Osteocyte (in vitro differentiated cells): ENCODE data around the gene GPBP1L1. TPM values are rescaled to one million over a fixed set of nuclear protein-coding genes. Genes with fewer than 3 reads are reported as not detected.

Experiments used
- DNase-seq: peaks from one replicate; pipeline ENCODE4 v3.0.0; 2021; ENCODE audit warnings: mixed read lengths; ENCODE audit not compliant: unreplicated experiment; ENCODE audit errors: extremely low spot score
- H3K27ac Mint-ChIP-seq: one replicate; pipeline ENCODE4 v1.8.0; 2021; ENCODE audit warnings: mild to moderate bottlenecking, mixed read lengths; ENCODE audit not compliant: unreplicated experiment
- H3K27me3 Mint-ChIP-seq: one replicate; pipeline ENCODE4 v1.8.0; 2021; ENCODE audit warnings: mixed read lengths; ENCODE audit not compliant: unreplicated experiment
- H3K36me3 Mint-ChIP-seq: one replicate; pipeline ENCODE4 v1.8.0; 2021; ENCODE audit warnings: mixed read lengths; ENCODE audit not compliant: unreplicated experiment
- H3K4me1 Mint-ChIP-seq: one replicate; pipeline ENCODE4 v1.8.0; 2021; ENCODE audit warnings: mixed read lengths; ENCODE audit not compliant: unreplicated experiment
- H3K4me3 Mint-ChIP-seq: one replicate; pipeline ENCODE4 v1.8.0; 2021; ENCODE audit warnings: mild to moderate bottlenecking, moderate library complexity, mixed read lengths; ENCODE audit not compliant: unreplicated experiment
- H3K9me3 Mint-ChIP-seq: one replicate; pipeline ENCODE4 v1.8.0; 2021; ENCODE audit warnings: mixed read lengths; ENCODE audit not compliant: unreplicated experiment
- total RNA-seq: library from RNA; stranded (reverse); gene quantifications from 2 replicates; pipeline ENCODE4 v1.2.1, GENCODE V29; 2021
- TF ChIP-seq, protein P1 (sequence below): fragments of 200-600 bp; sonication (generic); IDR thresholded peaks from 2 replicates; pipeline ENCODE4 v1.5.0; 2021; ENCODE audit warnings: antibody characterized with exemption, mild to moderate bottlenecking, moderate library complexity

The GPBP1L1 gene
- total RNA-seq, 1 donor from 2014 or later, result 87.2 TPM

GRCh38 chr1:45647248-45648021 is 38.9 kb downstream of the GPBP1L1 start:
- TF ChIP-seq, protein P1, sequence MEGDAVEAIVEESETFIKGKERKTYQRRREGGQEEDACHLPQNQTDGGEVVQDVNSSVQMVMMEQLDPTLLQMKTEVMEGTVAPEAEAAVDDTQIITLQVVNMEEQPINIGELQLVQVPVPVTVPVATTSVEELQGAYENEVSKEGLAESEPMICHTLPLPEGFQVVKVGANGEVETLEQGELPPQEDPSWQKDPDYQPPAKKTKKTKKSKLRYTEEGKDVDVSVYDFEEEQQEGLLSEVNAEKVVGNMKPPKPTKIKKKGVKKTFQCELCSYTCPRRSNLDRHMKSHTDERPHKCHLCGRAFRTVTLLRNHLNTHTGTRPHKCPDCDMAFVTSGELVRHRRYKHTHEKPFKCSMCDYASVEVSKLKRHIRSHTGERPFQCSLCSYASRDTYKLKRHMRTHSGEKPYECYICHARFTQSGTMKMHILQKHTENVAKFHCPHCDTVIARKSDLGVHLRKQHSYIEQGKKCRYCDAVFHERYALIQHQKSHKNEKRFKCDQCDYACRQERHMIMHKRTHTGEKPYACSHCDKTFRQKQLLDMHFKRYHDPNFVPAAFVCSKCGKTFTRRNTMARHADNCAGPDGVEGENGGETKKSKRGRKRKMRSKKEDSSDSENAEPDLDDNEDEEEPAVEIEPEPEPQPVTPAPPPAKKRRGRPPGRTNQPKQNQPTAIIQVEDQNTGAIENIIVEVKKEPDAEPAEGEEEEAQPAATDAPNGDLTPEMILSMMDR, result no peak
- Mint-ChIP-seq H3K36me3 (peaks cover 40% of the 10 kb centered on the region), H3K27me3 (no peaks in the 10 kb centered on the region), H3K27ac (no peak overlapping the region), H3K4me1 (peaks cover 8% of the 10 kb centered on the region), H3K4me3 (no peak overlapping the region), H3K9me3 (no peaks in the 10 kb centered on the region)
- DNase-seq, result no peak

GRCh38 chr1:45644661-45645060 is 41.7 kb downstream of the GPBP1L1 start:
- Mint-ChIP-seq H3K9me3 (no peaks in the 10 kb centered on the region), H3K27me3 (no peaks in the 10 kb centered on the region), H3K4me3 (no peak overlapping the region), H3K4me1 (peaks cover 8% of the 10 kb centered on the region), H3K27ac (no peak overlapping the region), H3K36me3 (peaks cover 32% of the 10 kb centered on the region)
- TF ChIP-seq, protein P1, result no peak
- DNase-seq, result no peak

GRCh38 chr1:45643978-45644377 is 42.4 kb downstream of the GPBP1L1 start:
- Mint-ChIP-seq H3K4me3 (no peak overlapping the region), H3K27ac (no peak overlapping the region)
- TF ChIP-seq, protein P1, result no peak

GRCh38 chr1:45643321-45643720 is 43.0 kb downstream of the GPBP1L1 start:
- peaks cover 31% of the 10 kb centered on the region for H3K36me3 Mint-ChIP-seq
- H3K9me3 Mint-ChIP-seq, result no peaks in the 10 kb centered on the region
- H3K4me3 Mint-ChIP-seq, result no peak overlapping the region
- H3K27ac Mint-ChIP-seq, result no peak overlapping the region
- TF ChIP-seq, protein P1, result no peak
- no peak for DNase-seq
- H3K27me3 Mint-ChIP-seq, result no peaks in the 10 kb centered on the region
- peaks cover 8% of the 10 kb centered on the region for H3K4me1 Mint-ChIP-seq

More at GRCh38 chr1:45643978-45644377, 42.4 kb downstream of the GPBP1L1 start:
- no peak for DNase-seq
- H3K27me3 Mint-ChIP-seq, result no peaks in the 10 kb centered on the region
- no peaks in the 10 kb centered on the region for H3K9me3 Mint-ChIP-seq
- peaks cover 8% of the 10 kb centered on the region for H3K4me1 Mint-ChIP-seq
- H3K36me3 Mint-ChIP-seq, result peaks cover 31% of the 10 kb centered on the region

GRCh38 chr1:45640293-45640692 is 46.0 kb downstream of the GPBP1L1 start:
- no peak overlapping the region for H3K27ac Mint-ChIP-seq
- TF ChIP-seq, protein P1, result no peak
- peaks cover 22% of the 10 kb centered on the region for H3K36me3 Mint-ChIP-seq
- H3K9me3 Mint-ChIP-seq, result no peaks in the 10 kb centered on the region
- DNase-seq, result no peak
- peaks cover 3% of the 10 kb centered on the region for H3K4me1 Mint-ChIP-seq
- H3K27me3 Mint-ChIP-seq, result no peaks in the 10 kb centered on the region
- no peak overlapping the region for H3K4me3 Mint-ChIP-seq
